Prostate gland (tissue), 2 donors: ENCODE data around the gene CREB3L1.

ENCODE experiments used
- CTCF ChIP-seq, 4 experiments: fragments of 200-600 bp in 2 of 4; fragments of 450-650 bp in 2 of 4; sonication (generic) in 2 of 4; IDR thresholded peaks; 1 replicate in 3 of 4; 2 replicates in 1 of 4; pipeline ENCODE4 v1.5.1; 2016 to 2019; ENCODE audit warnings: antibody characterized with exemption in 4 of 4, mild to moderate bottlenecking in 2 of 4, moderate library complexity in 2 of 4
- POLR2A ChIP-seq: fragments of 450-650 bp; IDR thresholded peaks from one replicate; pipeline ENCODE4 v1.6.1; 2016; ENCODE audit warnings: antibody characterized with exemption, mild to moderate bottlenecking

GRCh38 chr11:46290011-46290410 lies 12.5 kb downstream of the CREB3L1 start:
- TF ChIP-seq CTCF (IDR thresholded peaks at IDR 0.05), result no peak
- TF ChIP-seq POLR2A, result no peak
